Measurements from ENCODE around the gene GAL.

The GAL gene

GRCh38 chr11:68707527-68707926 lies 23.2 kb downstream of the GAL start:
- TF ChIP-seq CTCF (IDR thresholded peaks at IDR 0.05; ENCODE audit: control insufficient read depth, insufficient read depth, low read depth, low read length, missing control alignments) = no peak
- no peak overlapping the region for H3K4me3 ChIP-seq (ENCODE audit: control insufficient read depth, low read depth, low read length)
- DNase-seq (ENCODE audit: low read depth) = no peak

GRCh38 chr11:68709062-68709461 lies 24.7 kb downstream of the GAL start:
- no peak overlapping the region for H3K4me3 ChIP-seq (ENCODE audit: control insufficient read depth, low read depth, low read length)
- no peak for DNase-seq (ENCODE audit: low read depth)

GRCh38 chr11:68710409-68710808 lies 26.1 kb downstream of the GAL start:
- no peak for TF ChIP-seq CTCF (IDR thresholded peaks at IDR 0.05; ENCODE audit: control insufficient read depth, insufficient read depth, low read depth, low read length, missing control alignments)
- no peak for DNase-seq (ENCODE audit: low read depth)
- no peak overlapping the region for H3K4me3 ChIP-seq (ENCODE audit: control insufficient read depth, low read depth, low read length)

More at GRCh38 chr11:68709062-68709461, 24.7 kb downstream of the GAL start:
- no peak for TF ChIP-seq CTCF (IDR thresholded peaks at IDR 0.05; ENCODE audit: control insufficient read depth, insufficient read depth, low read depth, low read length, missing control alignments)

- TF ChIP-seq CTCF (IDR thresholded peaks at IDR 0.05; ENCODE audit: control insufficient read depth, insufficient read depth, low read depth, low read length, missing control alignments) = no peak
- no peak for DNase-seq (ENCODE audit: low read depth)
- H3K4me3 ChIP-seq (ENCODE audit: control insufficient read depth, low read depth, low read length) = no peak overlapping the region
Measured at GRCh38 chr11:68711114-68711513, 26.8 kb downstream of the GAL start.

GRCh38 chr11:68714060-68714856 lies 29.9 kb downstream of the GAL start:
- no peak for TF ChIP-seq CTCF (IDR thresholded peaks at IDR 0.05; ENCODE audit: control insufficient read depth, insufficient read depth, low read depth, low read length, missing control alignments)
- H3K4me3 ChIP-seq (ENCODE audit: control insufficient read depth, low read depth, low read length) = no peak overlapping the region
- DNase-seq (ENCODE audit: low read depth) = no peak

- DNase-seq (ENCODE audit: low read depth) = no peak
- no peak overlapping the region for H3K4me3 ChIP-seq (ENCODE audit: control insufficient read depth, low read depth, low read length)
- no peak for TF ChIP-seq CTCF (IDR thresholded peaks at IDR 0.05; ENCODE audit: control insufficient read depth, insufficient read depth, low read depth, low read length, missing control alignments)
Measured at GRCh38 chr11:68715456-68716122, 31.2 kb downstream of the GAL start.
